ENCODE measurements around the gene B4GALT3. TPM values are rescaled to one million over a fixed set of nuclear protein-coding genes. Genes with fewer than 3 reads are reported as not detected.
A peak's percentile ranks its signal among the peaks of the same experiment; 100 is the strongest.

The B4GALT3 gene
- polyA plus RNA-seq, 1 donor = 38.4 TPM

GRCh38 chr1:161187311-161187710 is 10.0 kb upstream of the B4GALT3 start:
- H3K4me1 ChIP-seq (ENCODE audit: control insufficient read depth, insufficient read depth, low read length) = no peaks in the 10 kb centered on the region
- H3K27ac ChIP-seq (ENCODE audit: low read length) = no peak overlapping the region
- H3K9me3 ChIP-seq (ENCODE audit: control insufficient read depth, low read depth, low read length) = no peaks in the 10 kb centered on the region
- no peak for DNase-seq
- peaks cover 4% of the 10 kb centered on the region for H3K27me3 ChIP-seq (ENCODE audit: control insufficient read depth, insufficient read depth, low read length)
- no peak overlapping the region for H3K4me3 ChIP-seq (ENCODE audit: low read length)
- no peaks in the 10 kb centered on the region for H3K36me3 ChIP-seq (ENCODE audit: control insufficient read depth, insufficient read depth, low read length)
- no CpG with 5 or more reads among the region's 3 CpGs for WGBS (ENCODE audit: insufficient coverage, low lambda C conversion rate)

- no peaks in the 10 kb centered on the region for H3K4me1 ChIP-seq (ENCODE audit: control insufficient read depth, insufficient read depth, low read length)
- H3K9me3 ChIP-seq (ENCODE audit: control insufficient read depth, low read depth, low read length) = no peaks in the 10 kb centered on the region
- H3K4me3 ChIP-seq (ENCODE audit: low read length) = no peak overlapping the region
- H3K27ac ChIP-seq (ENCODE audit: low read length) = peak overlapping the region; percentile 30
- peaks cover 2% of the 10 kb centered on the region for H3K27me3 ChIP-seq (ENCODE audit: control insufficient read depth, insufficient read depth, low read length)
- no peak for DNase-seq
- no CpG with 5 or more reads among the region's 2 CpGs for WGBS (ENCODE audit: insufficient coverage, low lambda C conversion rate)
- H3K36me3 ChIP-seq (ENCODE audit: control insufficient read depth, insufficient read depth, low read length) = no peaks in the 10 kb centered on the region
Measured at GRCh38 chr1:161185732-161186311, 8.5 kb upstream of the B4GALT3 start.

- Histone ChIP-seq H3K9me3 (ENCODE audit: control insufficient read depth, low read depth, low read length) (no peaks in the 10 kb centered on the region), H3K4me1 (ENCODE audit: control insufficient read depth, insufficient read depth, low read length) (no peaks in the 10 kb centered on the region), H3K4me3 (ENCODE audit: low read length) (no peak overlapping the region), H3K27ac (ENCODE audit: low read length) (peak overlapping the region; percentile 30), H3K36me3 (ENCODE audit: control insufficient read depth, insufficient read depth, low read length) (no peaks in the 10 kb centered on the region), H3K27me3 (ENCODE audit: control insufficient read depth, insufficient read depth, low read length) (no peaks in the 10 kb centered on the region)
- DNase-seq = peak; percentile 49 to 59
- WGBS (ENCODE audit: insufficient coverage, low lambda C conversion rate) = 30% methylated on average over 2 of the region's 3 CpGs
Measured at GRCh38 chr1:161185282-161185682, 8.0 kb upstream of the B4GALT3 start.

- no CpG with 5 or more reads among the region's 1 CpG for WGBS (ENCODE audit: insufficient coverage, low lambda C conversion rate)
- no peaks in the 10 kb centered on the region for H3K27me3 ChIP-seq (ENCODE audit: control insufficient read depth, insufficient read depth, low read length)
- H3K9me3 ChIP-seq (ENCODE audit: control insufficient read depth, low read depth, low read length) = no peaks in the 10 kb centered on the region
- H3K27ac ChIP-seq (ENCODE audit: low read length) = no peak overlapping the region
- DNase-seq = no peak
- H3K4me1 ChIP-seq (ENCODE audit: control insufficient read depth, insufficient read depth, low read length) = peaks cover 4% of the 10 kb centered on the region
- H3K4me3 ChIP-seq (ENCODE audit: low read length) = no peak overlapping the region
- no peaks in the 10 kb centered on the region for H3K36me3 ChIP-seq (ENCODE audit: control insufficient read depth, insufficient read depth, low read length)
Measured at GRCh38 chr1:161182214-161182613, 4.9 kb upstream of the B4GALT3 start.

GRCh38 chr1:161180639-161181038 is 3.3 kb upstream of the B4GALT3 start:
- H3K9me3 ChIP-seq (ENCODE audit: control insufficient read depth, low read depth, low read length) = no peaks in the 10 kb centered on the region
- no peak overlapping the region for H3K27ac ChIP-seq (ENCODE audit: low read length)
- H3K36me3 ChIP-seq (ENCODE audit: control insufficient read depth, insufficient read depth, low read length) = peaks cover 3% of the 10 kb centered on the region
- peaks cover 12% of the 10 kb centered on the region for H3K4me1 ChIP-seq (ENCODE audit: control insufficient read depth, insufficient read depth, low read length)
- WGBS (ENCODE audit: insufficient coverage, low lambda C conversion rate) = no CpG with 5 or more reads among the region's 1 CpG
- DNase-seq = no peak
- H3K4me3 ChIP-seq (ENCODE audit: low read length) = no peak overlapping the region
- no peaks in the 10 kb centered on the region for H3K27me3 ChIP-seq (ENCODE audit: control insufficient read depth, insufficient read depth, low read length)

- peaks cover 12% of the 10 kb centered on the region for H3K4me1 ChIP-seq (ENCODE audit: control insufficient read depth, insufficient read depth, low read length)
- no peak for DNase-seq
- H3K27ac ChIP-seq (ENCODE audit: low read length) = no peak overlapping the region
- no CpG with 5 or more reads among the region's 3 CpGs for WGBS (ENCODE audit: insufficient coverage, low lambda C conversion rate)
- H3K9me3 ChIP-seq (ENCODE audit: control insufficient read depth, low read depth, low read length) = no peaks in the 10 kb centered on the region
- peaks cover 12% of the 10 kb centered on the region for H3K36me3 ChIP-seq (ENCODE audit: control insufficient read depth, insufficient read depth, low read length)
- no peaks in the 10 kb centered on the region for H3K27me3 ChIP-seq (ENCODE audit: control insufficient read depth, insufficient read depth, low read length)
- no peak overlapping the region for H3K4me3 ChIP-seq (ENCODE audit: low read length)
Measured at GRCh38 chr1:161179698-161180097, 2.4 kb upstream of the B4GALT3 start.

GRCh38 chr1:161177936-161178244 is 583 bp upstream of the B4GALT3 start:
- Histone ChIP-seq H3K4me1 (ENCODE audit: control insufficient read depth, insufficient read depth, low read length) (peaks cover 12% of the 10 kb centered on the region), H3K4me3 (ENCODE audit: low read length) (peak overlapping the region; percentile 92), H3K27me3 (ENCODE audit: control insufficient read depth, insufficient read depth, low read length) (no peaks in the 10 kb centered on the region), H3K9me3 (ENCODE audit: control insufficient read depth, low read depth, low read length) (no peaks in the 10 kb centered on the region), H3K27ac (ENCODE audit: low read length) (peak overlapping the region; percentile 55), H3K36me3 (ENCODE audit: control insufficient read depth, insufficient read depth, low read length) (peaks cover 26% of the 10 kb centered on the region)
- 20% methylated on average over 1 of the region's 9 CpGs for WGBS (ENCODE audit: insufficient coverage, low lambda C conversion rate)
- no peak for DNase-seq

- Histone ChIP-seq H3K27ac (ENCODE audit: low read length) (peak overlapping the region; percentile 55), H3K27me3 (ENCODE audit: control insufficient read depth, insufficient read depth, low read length) (no peaks in the 10 kb centered on the region), H3K36me3 (ENCODE audit: control insufficient read depth, insufficient read depth, low read length) (peaks cover 39% of the 10 kb centered on the region), H3K4me1 (ENCODE audit: control insufficient read depth, insufficient read depth, low read length) (peaks cover 12% of the 10 kb centered on the region), H3K4me3 (ENCODE audit: low read length) (peak overlapping the region; percentile 92), H3K9me3 (ENCODE audit: control insufficient read depth, low read depth, low read length) (no peaks in the 10 kb centered on the region)
- no peak for DNase-seq
- WGBS (ENCODE audit: insufficient coverage, low lambda C conversion rate) = 80% methylated on average over 1 of the region's 17 CpGs
Measured at GRCh38 chr1:161176468-161177111, 717 bp downstream of the B4GALT3 start.

- Histone ChIP-seq H3K27me3 (ENCODE audit: control insufficient read depth, insufficient read depth, low read length) (no peaks in the 10 kb centered on the region), H3K4me3 (ENCODE audit: low read length) (peak overlapping the region; percentile 92), H3K4me1 (ENCODE audit: control insufficient read depth, insufficient read depth, low read length) (peaks cover 12% of the 10 kb centered on the region), H3K36me3 (ENCODE audit: control insufficient read depth, insufficient read depth, low read length) (peaks cover 46% of the 10 kb centered on the region), H3K27ac (ENCODE audit: low read length) (no peak overlapping the region), H3K9me3 (ENCODE audit: control insufficient read depth, low read depth, low read length) (no peaks in the 10 kb centered on the region)
- no peak for DNase-seq
- WGBS (ENCODE audit: insufficient coverage, low lambda C conversion rate) = no CpG with 5 or more reads among the region's 10 CpGs
Measured at GRCh38 chr1:161175771-161176453, 1.4 kb downstream of the B4GALT3 start.

GRCh38 chr1:161174911-161175310 is 2.4 kb downstream of the B4GALT3 start:
- WGBS (ENCODE audit: insufficient coverage, low lambda C conversion rate) = no CpG with 5 or more reads among the region's 11 CpGs
- H3K27me3 ChIP-seq (ENCODE audit: control insufficient read depth, insufficient read depth, low read length) = no peaks in the 10 kb centered on the region
- no peak overlapping the region for H3K27ac ChIP-seq (ENCODE audit: low read length)
- H3K36me3 ChIP-seq (ENCODE audit: control insufficient read depth, insufficient read depth, low read length) = peaks cover 52% of the 10 kb centered on the region
- DNase-seq = no peak
- peaks cover 12% of the 10 kb centered on the region for H3K4me1 ChIP-seq (ENCODE audit: control insufficient read depth, insufficient read depth, low read length)
- H3K9me3 ChIP-seq (ENCODE audit: control insufficient read depth, low read depth, low read length) = no peaks in the 10 kb centered on the region
- no peak overlapping the region for H3K4me3 ChIP-seq (ENCODE audit: low read length)

Measured in large intestine (tissue), 3 donors.